HEK293T (cell line): ENCODE data around the gene C1orf226.
"Not testable (repeated sequence)": the region's sequence is repeated elsewhere in the genome, so short reads cannot be mapped to it uniquely, and the experiment has no call there.

Experiments
- ARNT ChIP-seq: fragments of 450-650 bp; IDR thresholded peaks from 2 replicates; pipeline ENCODE4 v1.6.1; 2017; ENCODE audit warnings: mild to moderate bottlenecking
- BHLHE40 ChIP-seq: fragments of 450-650 bp; IDR thresholded peaks from 2 replicates; pipeline ENCODE4 v1.6.1; 2016; ENCODE audit warnings: mild to moderate bottlenecking, moderate library complexity, borderline replicate concordance
- CTBP1 ChIP-seq: fragments of 450-650 bp; IDR thresholded peaks from 2 replicates; pipeline ENCODE4 v1.6.1; 2016; ENCODE audit warnings: borderline replicate concordance
- ELF4 ChIP-seq: fragments of 450-650 bp; IDR thresholded peaks from 2 replicates; pipeline ENCODE4 v1.6.1; 2017; ENCODE audit warnings: antibody characterized with exemption
- FOXA1 ChIP-seq: fragments of 450-650 bp; IDR thresholded peaks from 2 replicates; pipeline ENCODE4 v1.6.1; 2016; ENCODE audit warnings: mild to moderate bottlenecking
- FOXK2 ChIP-seq: fragments of 450-650 bp; IDR thresholded peaks from 2 replicates; pipeline ENCODE4 v1.6.1; 2016; ENCODE audit warnings: mild to moderate bottlenecking
- FOXM1 ChIP-seq: fragments of 450-650 bp; IDR thresholded peaks from 2 replicates; pipeline ENCODE4 v1.6.1; 2017; ENCODE audit warnings: mild to moderate bottlenecking, borderline replicate concordance
- HDGF ChIP-seq: fragments of 450-650 bp; IDR thresholded peaks from 2 replicates; pipeline ENCODE4 v1.6.1; 2017; ENCODE audit warnings: antibody characterized with exemption, borderline replicate concordance
- L3MBTL2 ChIP-seq: fragments of 450-650 bp; conservative IDR thresholded peaks from 2 replicates; pipeline ENCODE4 v1.6.1; 2016; ENCODE audit warnings: mild to moderate bottlenecking
- PKNOX1 ChIP-seq: fragments of 450-650 bp; IDR thresholded peaks from 2 replicates; pipeline ENCODE4 v1.6.1; 2016
- SP1 ChIP-seq: fragments of 450-650 bp; IDR thresholded peaks from 2 replicates; pipeline ENCODE4 v1.6.1; 2017
- SUZ12 ChIP-seq: fragments of 450-650 bp; IDR thresholded peaks from 2 replicates; pipeline ENCODE4 v1.6.1; 2016; ENCODE audit warnings: mild to moderate bottlenecking
- TARDBP ChIP-seq: fragments of 450-650 bp; IDR thresholded peaks from 2 replicates; pipeline ENCODE4 v1.6.1; 2016
- ZNF384 ChIP-seq: fragments of 450-650 bp; IDR thresholded peaks from 2 replicates; pipeline ENCODE4 v1.6.1; 2016

- not testable (repeated sequence) for TF ChIP-seq FOXM1, BHLHE40, SP1, L3MBTL2, ELF4, CTBP1, FOXK2, TARDBP, FOXA1, ARNT, HDGF, SUZ12, ZNF384, PKNOX1
These were observed 29.7 kb upstream of the C1orf226 start for GRCh38 chr1:162351874-162352273.
